GM12878 (cell line): Measurements from ENCODE around the gene ARHGAP40.

Experiments
- RUNX3 ChIP-seq: IDR thresholded peaks from 2 replicates; pipeline ENCODE4 v1.6.1; 2012; ENCODE audit warnings: low read length, inconsistent platforms
- SP1 ChIP-seq: IDR thresholded peaks from one replicate; pipeline ENCODE4 v1.6.1; 2011; ENCODE audit warnings: low read depth, low read length
- TF ChIP-seq, protein P1 (sequence below): fragments of 450-650 bp; IDR thresholded peaks from 2 replicates; pipeline ENCODE4 v1.6.1; 2017; ENCODE audit warnings: antibody characterized with exemption, mild to moderate bottlenecking, moderate library complexity
- TF ChIP-seq, protein P2 (sequence below), 3 experiments: IDR thresholded peaks in 2 of 3; conservative IDR thresholded peaks in 1 of 3; 2 replicates each; pipeline ENCODE4 v1.5.1; 2011; ENCODE audit warnings: low read depth in 3 of 3, low read length in 3 of 3, mild to moderate bottlenecking in 3 of 3, control low read depth in 2 of 3, moderate library complexity in 2 of 3, inconsistent platforms in 1 of 3, mixed read lengths in 1 of 3; ENCODE audit not compliant: control insufficient read depth in 2 of 3, insufficient read depth in 1 of 3; ENCODE audit errors: extremely low read depth in 1 of 3

DNA sequence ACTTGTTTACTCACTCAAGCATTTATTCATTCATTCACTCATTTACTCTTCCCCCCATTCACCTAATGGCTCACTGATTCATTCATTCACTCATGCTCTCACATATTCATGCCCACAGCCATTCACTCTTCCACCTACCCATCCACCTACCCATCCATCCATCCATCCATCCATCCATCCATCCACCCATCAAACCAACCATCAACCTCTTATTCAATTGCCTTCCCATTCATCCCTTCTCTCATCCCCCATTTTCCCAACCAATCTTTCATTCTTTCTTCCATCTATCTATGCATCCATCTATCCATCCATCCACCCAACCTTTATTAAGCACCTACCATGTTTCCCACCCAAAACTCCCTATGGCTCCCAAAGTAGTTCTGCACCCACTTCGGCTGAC is 1.6 kb upstream of the ARHGAP40 start:
- TF ChIP-seq, protein P1, sequence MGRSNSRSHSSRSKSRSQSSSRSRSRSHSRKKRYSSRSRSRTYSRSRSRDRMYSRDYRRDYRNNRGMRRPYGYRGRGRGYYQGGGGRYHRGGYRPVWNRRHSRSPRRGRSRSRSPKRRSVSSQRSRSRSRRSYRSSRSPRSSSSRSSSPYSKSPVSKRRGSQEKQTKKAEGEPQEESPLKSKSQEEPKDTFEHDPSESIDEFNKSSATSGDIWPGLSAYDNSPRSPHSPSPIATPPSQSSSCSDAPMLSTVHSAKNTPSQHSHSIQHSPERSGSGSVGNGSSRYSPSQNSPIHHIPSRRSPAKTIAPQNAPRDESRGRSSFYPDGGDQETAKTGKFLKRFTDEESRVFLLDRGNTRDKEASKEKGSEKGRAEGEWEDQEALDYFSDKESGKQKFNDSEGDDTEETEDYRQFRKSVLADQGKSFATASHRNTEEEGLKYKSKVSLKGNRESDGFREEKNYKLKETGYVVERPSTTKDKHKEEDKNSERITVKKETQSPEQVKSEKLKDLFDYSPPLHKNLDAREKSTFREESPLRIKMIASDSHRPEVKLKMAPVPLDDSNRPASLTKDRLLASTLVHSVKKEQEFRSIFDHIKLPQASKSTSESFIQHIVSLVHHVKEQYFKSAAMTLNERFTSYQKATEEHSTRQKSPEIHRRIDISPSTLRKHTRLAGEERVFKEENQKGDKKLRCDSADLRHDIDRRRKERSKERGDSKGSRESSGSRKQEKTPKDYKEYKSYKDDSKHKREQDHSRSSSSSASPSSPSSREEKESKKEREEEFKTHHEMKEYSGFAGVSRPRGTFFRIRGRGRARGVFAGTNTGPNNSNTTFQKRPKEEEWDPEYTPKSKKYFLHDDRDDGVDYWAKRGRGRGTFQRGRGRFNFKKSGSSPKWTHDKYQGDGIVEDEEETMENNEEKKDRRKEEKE, result no peak
- TF ChIP-seq SP1, result no peak
- TF ChIP-seq RUNX3, result no peak
- TF ChIP-seq, protein P2, sequence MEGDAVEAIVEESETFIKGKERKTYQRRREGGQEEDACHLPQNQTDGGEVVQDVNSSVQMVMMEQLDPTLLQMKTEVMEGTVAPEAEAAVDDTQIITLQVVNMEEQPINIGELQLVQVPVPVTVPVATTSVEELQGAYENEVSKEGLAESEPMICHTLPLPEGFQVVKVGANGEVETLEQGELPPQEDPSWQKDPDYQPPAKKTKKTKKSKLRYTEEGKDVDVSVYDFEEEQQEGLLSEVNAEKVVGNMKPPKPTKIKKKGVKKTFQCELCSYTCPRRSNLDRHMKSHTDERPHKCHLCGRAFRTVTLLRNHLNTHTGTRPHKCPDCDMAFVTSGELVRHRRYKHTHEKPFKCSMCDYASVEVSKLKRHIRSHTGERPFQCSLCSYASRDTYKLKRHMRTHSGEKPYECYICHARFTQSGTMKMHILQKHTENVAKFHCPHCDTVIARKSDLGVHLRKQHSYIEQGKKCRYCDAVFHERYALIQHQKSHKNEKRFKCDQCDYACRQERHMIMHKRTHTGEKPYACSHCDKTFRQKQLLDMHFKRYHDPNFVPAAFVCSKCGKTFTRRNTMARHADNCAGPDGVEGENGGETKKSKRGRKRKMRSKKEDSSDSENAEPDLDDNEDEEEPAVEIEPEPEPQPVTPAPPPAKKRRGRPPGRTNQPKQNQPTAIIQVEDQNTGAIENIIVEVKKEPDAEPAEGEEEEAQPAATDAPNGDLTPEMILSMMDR (IDR thresholded peaks at IDR 0.05 in 2 of 3, conservative IDR thresholded peaks at IDR 0.05 in 1 of 3; ENCODE audit: control insufficient read depth in 2 of 3, extremely low read depth in 1 of 3, insufficient read depth in 1 of 3, low read depth in 3 of 3, low read length in 3 of 3), result no peak
